Mesendoderm (in vitro differentiated cells): ENCODE measurements around the gene SRGAP1.

Source experiments
- DNase-seq: peaks from one replicate; pipeline ENCODE4 v3.0.0; 2013
- H2AK5ac ChIP-seq: 2 replicates; pipeline ENCODE4 v1.6.1; 2013; ENCODE audit warnings: low read length, inconsistent platforms
- H2BK120ac ChIP-seq: 2 replicates; pipeline ENCODE4 v1.6.1; 2013; ENCODE audit warnings: low read depth, mild to moderate bottlenecking, low read length, moderate library complexity, mixed read lengths
- H2BK15ac ChIP-seq: replicated peaks from 2 replicates; pipeline ENCODE4 v1.6.1; 2013; ENCODE audit warnings: low read depth, mild to moderate bottlenecking, moderate library complexity
- H2BK5ac ChIP-seq: 2 replicates; pipeline ENCODE4 v1.6.1; 2013; ENCODE audit warnings: low read length, inconsistent platforms
- H3K18ac ChIP-seq: 2 replicates; pipeline ENCODE4 v1.6.1; 2013; ENCODE audit warnings: mild to moderate bottlenecking, low read length, mixed read lengths
- H3K23ac ChIP-seq: one replicate; pipeline ENCODE4 v1.6.1; 2013; ENCODE audit warnings: low read length
- H3K27ac ChIP-seq: 2 replicates; pipeline ENCODE4 v1.5.1; 2013; ENCODE audit warnings: low read depth, mild to moderate bottlenecking, inconsistent platforms, low read length, moderate library complexity
- H3K27me3 ChIP-seq: 2 replicates; pipeline ENCODE4 v1.6.1; 2013; ENCODE audit warnings: low read length, control low read depth, mild to moderate bottlenecking, inconsistent platforms; ENCODE audit not compliant: insufficient read depth, poor library complexity
- H3K36me3 ChIP-seq: 2 replicates; pipeline ENCODE4 v1.6.1; 2013; ENCODE audit warnings: low read length, inconsistent platforms; ENCODE audit not compliant: control insufficient read depth, insufficient read depth
- H3K4ac ChIP-seq: one replicate; pipeline ENCODE4 v1.6.1; 2013; ENCODE audit warnings: low read depth, mild to moderate bottlenecking, low read length, moderate library complexity
- H3K4me1 ChIP-seq: 2 replicates; pipeline ENCODE4 v1.6.1; 2013; ENCODE audit warnings: low read depth, low read length, inconsistent platforms; ENCODE audit not compliant: control insufficient read depth
- H3K4me2 ChIP-seq: 2 replicates; pipeline ENCODE4 v1.6.1; 2013; ENCODE audit warnings: low read length
- H3K4me3 ChIP-seq: 2 replicates; pipeline ENCODE4 v1.5.1; 2013; ENCODE audit warnings: mild to moderate bottlenecking, low read length
- H3K56ac ChIP-seq: one replicate; pipeline ENCODE4 v1.6.1; 2013; ENCODE audit warnings: low read length
- H3K79me1 ChIP-seq: 2 replicates; pipeline ENCODE4 v1.6.1; 2013; ENCODE audit warnings: low read length, inconsistent platforms
- H3K79me2 ChIP-seq: 2 replicates; pipeline ENCODE4 v1.6.1; 2013; ENCODE audit warnings: mild to moderate bottlenecking, low read length; ENCODE audit not compliant: control insufficient read depth, insufficient read depth
- H3K9ac ChIP-seq: 2 replicates; pipeline ENCODE4 v1.6.1; 2013; ENCODE audit warnings: low read length, inconsistent platforms
- H4K5ac ChIP-seq: one replicate; pipeline ENCODE4 v1.6.1; 2013; ENCODE audit warnings: low read length
- H4K8ac ChIP-seq: one replicate; pipeline ENCODE4 v1.6.1; 2013; ENCODE audit warnings: low read depth, mild to moderate bottlenecking, control low read depth, low read length, moderate library complexity
- WGBS: extraction: QIAGEN DNeasy Blood & Tissue Kit; methylation state at CpG from one replicate; pipeline ENCODE4 v1.1.7; 2013; ENCODE audit warnings: low lambda C conversion rate, missing lambda C conversion rate; ENCODE audit not compliant: insufficient coverage; ENCODE audit errors: extremely low coverage; 5-methylcytosine and 5-hydroxymethylcytosine counted together

The SRGAP1 gene

DNA sequence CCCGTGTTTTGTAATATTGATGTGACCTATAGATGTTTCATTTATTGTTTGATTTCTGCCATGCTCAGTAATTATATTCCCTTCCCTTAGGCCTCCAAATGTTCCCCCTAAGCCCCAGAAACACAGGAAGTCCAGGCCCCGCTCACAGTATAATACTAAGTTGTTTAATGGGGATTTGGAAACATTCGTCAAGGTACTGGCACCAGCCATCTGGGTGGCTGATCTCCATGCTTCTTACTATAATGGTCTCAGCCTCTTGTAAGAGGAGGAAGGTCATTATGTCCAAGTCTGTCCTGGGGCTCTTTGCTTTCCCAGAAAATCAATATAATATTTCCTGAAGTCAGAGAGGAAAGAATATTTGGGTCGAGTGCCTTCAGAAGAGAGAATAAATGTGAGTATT is 246.7 kb downstream of the SRGAP1 start:
- Histone ChIP-seq H3K36me3 (no peaks in the 10 kb centered on the region), H3K18ac (no peak overlapping the region), H3K4me3 (no peak overlapping the region), H3K4ac (no peak overlapping the region), H3K27me3 (no peaks in the 10 kb centered on the region), H3K56ac (no peak overlapping the region), H2BK120ac (no peak overlapping the region), H3K4me1 (peaks cover 3% of the 10 kb centered on the region), H3K23ac (no peak overlapping the region), H4K5ac (no peak overlapping the region), H3K79me2 (no peaks in the 10 kb centered on the region), H2BK5ac (no peak overlapping the region), H3K9ac (no peak overlapping the region), H2BK15ac (no peak overlapping the region), H3K4me2 (no peak overlapping the region), H3K79me1 (no peaks in the 10 kb centered on the region), H3K27ac (no peak overlapping the region), H2AK5ac (no peak overlapping the region), H4K8ac (no peak overlapping the region)
- DNase-seq, result no peak
- no CpG with 5 or more reads among the region's 4 CpGs for WGBS

DNA sequence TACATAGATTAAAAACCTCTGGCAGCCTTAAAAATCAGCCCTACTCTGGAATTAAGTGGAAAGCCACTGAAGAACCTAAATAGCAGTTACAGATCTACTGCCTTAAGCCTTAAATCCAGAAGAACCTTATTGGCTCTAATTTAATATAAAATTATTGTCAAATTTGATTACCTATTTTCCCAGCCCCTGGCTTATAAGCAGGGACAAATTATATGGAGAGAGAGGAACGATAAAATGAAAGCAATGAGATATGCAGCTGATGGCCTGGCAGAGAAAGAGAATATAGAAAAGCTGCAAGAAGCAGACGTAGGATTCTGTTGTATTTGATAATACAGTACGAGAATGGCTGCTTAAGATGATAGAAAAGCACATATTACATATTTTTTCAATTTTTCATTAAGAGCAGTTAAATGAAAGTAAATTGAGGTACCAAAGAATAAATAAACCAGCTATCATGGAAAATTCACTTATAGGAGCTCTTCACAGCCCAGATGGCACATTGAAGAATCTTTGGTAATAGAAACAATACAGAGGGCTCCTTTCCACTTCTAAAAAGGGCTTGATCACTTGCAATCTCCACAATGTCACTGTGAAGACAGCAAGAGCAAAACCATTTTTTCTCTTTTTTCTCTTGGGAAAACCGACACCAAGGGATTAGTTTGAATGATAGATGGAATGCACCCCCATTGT is 248.2 kb downstream of the SRGAP1 start:
- H2AK5ac ChIP-seq, result no peak overlapping the region
- no CpG with 5 or more reads among the region's 4 CpGs for WGBS
- H2BK120ac ChIP-seq, result no peak overlapping the region
- H3K36me3 ChIP-seq, result no peaks in the 10 kb centered on the region
- H4K8ac ChIP-seq, result no peak overlapping the region
- H3K4me3 ChIP-seq, result no peak overlapping the region
- H3K23ac ChIP-seq, result no peak overlapping the region
- H2BK5ac ChIP-seq, result no peak overlapping the region
- H3K56ac ChIP-seq, result no peak overlapping the region
- no peak overlapping the region for H3K18ac ChIP-seq
- H3K4ac ChIP-seq, result no peak overlapping the region
- no peak for DNase-seq
- no peaks in the 10 kb centered on the region for H3K79me1 ChIP-seq
- H3K4me2 ChIP-seq, result no peak overlapping the region
- no peak overlapping the region for H2BK15ac ChIP-seq
- H3K27me3 ChIP-seq, result no peaks in the 10 kb centered on the region
- H3K9ac ChIP-seq, result no peak overlapping the region
- H3K79me2 ChIP-seq, result no peaks in the 10 kb centered on the region
- H4K5ac ChIP-seq, result no peak overlapping the region
- H3K27ac ChIP-seq, result no peak overlapping the region
- H3K4me1 ChIP-seq, result peaks cover 3% of the 10 kb centered on the region

- no peak overlapping the region for H3K4me2 ChIP-seq
- no peak overlapping the region for H2BK15ac ChIP-seq
- no peak overlapping the region for H4K5ac ChIP-seq
- no peaks in the 10 kb centered on the region for H3K36me3 ChIP-seq
- H3K18ac ChIP-seq, result no peak overlapping the region
- no CpG with 5 or more reads among the region's 3 CpGs for WGBS
- H2AK5ac ChIP-seq, result no peak overlapping the region
- no peaks in the 10 kb centered on the region for H3K79me1 ChIP-seq
- H3K4ac ChIP-seq, result no peak overlapping the region
- no peak overlapping the region for H3K4me3 ChIP-seq
- H3K79me2 ChIP-seq, result no peaks in the 10 kb centered on the region
- no peak overlapping the region for H4K8ac ChIP-seq
- H3K9ac ChIP-seq, result no peak overlapping the region
- H3K23ac ChIP-seq, result no peak overlapping the region
- H2BK120ac ChIP-seq, result no peak overlapping the region
- no peaks in the 10 kb centered on the region for H3K27me3 ChIP-seq
- H2BK5ac ChIP-seq, result no peak overlapping the region
- no peaks in the 10 kb centered on the region for H3K4me1 ChIP-seq
- no peak overlapping the region for H3K27ac ChIP-seq
- no peak overlapping the region for H3K56ac ChIP-seq
- no peak for DNase-seq
These were observed 249.2 kb downstream of the SRGAP1 start for GRCh38 chr12:64093689-64094088.

- H3K4ac ChIP-seq, result no peak overlapping the region
- no peak overlapping the region for H3K27ac ChIP-seq
These were observed 253.0 kb downstream of the SRGAP1 start for GRCh38 chr12:64097366-64098105.

DNA sequence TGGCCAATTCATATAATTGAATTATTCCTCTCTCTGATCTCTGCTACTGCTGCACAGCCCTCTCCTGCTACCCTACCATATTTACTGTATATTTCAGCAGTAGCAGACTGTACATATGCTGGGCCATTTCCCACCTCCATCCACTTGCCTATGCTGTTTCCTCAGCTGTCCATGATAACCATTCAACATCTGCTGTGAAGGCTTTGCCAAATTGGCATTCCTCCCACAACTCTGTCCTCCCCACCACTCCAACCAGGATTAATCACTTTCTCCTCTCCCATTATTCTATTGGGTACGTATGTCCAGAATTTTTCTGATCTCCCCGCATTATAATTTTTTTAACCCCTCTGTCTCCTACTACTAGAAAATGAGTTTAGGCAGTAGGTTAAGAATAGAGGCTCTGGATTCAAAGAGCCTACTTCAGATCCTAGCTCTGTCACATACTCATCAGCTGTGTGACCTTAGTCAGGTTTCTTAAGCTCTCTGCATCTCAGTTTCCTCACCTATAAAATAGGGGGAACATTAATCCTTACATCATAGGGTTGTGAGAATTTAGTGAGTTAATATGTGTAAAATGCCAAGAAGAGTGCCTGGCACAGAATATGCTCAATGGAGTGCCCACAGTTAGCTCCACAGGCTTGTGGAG is 254.3 kb downstream of the SRGAP1 start:
- Histone ChIP-seq H4K5ac (no peak overlapping the region), H2BK120ac (no peak overlapping the region), H3K9ac (no peak overlapping the region), H3K4me3 (no peak overlapping the region), H2BK5ac (no peak overlapping the region), H3K4me1 (no peaks in the 10 kb centered on the region), H3K4ac (no peak overlapping the region), H3K79me2 (no peaks in the 10 kb centered on the region), H3K56ac (no peak overlapping the region), H3K79me1 (no peaks in the 10 kb centered on the region), H2AK5ac (no peak overlapping the region), H3K18ac (no peak overlapping the region), H3K27ac (no peak overlapping the region), H2BK15ac (no peak overlapping the region), H3K36me3 (no peaks in the 10 kb centered on the region), H4K8ac (no peak overlapping the region), H3K27me3 (no peaks in the 10 kb centered on the region), H3K23ac (no peak overlapping the region), H3K4me2 (no peak overlapping the region)
- no CpG with 5 or more reads among the region's 2 CpGs for WGBS
- DNase-seq, result no peak

More at GRCh38 chr12:64097366-64098105, 253.0 kb downstream of the SRGAP1 start:
- Histone ChIP-seq H2BK15ac (no peak overlapping the region), H4K5ac (no peak overlapping the region), H3K4me1 (no peaks in the 10 kb centered on the region), H3K4me2 (no peak overlapping the region), H3K4me3 (no peak overlapping the region), H3K56ac (no peak overlapping the region), H4K8ac (no peak overlapping the region), H3K23ac (no peak overlapping the region), H3K79me2 (no peaks in the 10 kb centered on the region), H3K79me1 (no peaks in the 10 kb centered on the region), H3K18ac (no peak overlapping the region), H3K36me3 (no peaks in the 10 kb centered on the region), H3K9ac (no peak overlapping the region), H3K27me3 (no peaks in the 10 kb centered on the region), H2AK5ac (no peak overlapping the region), H2BK120ac (no peak overlapping the region), H2BK5ac (no peak overlapping the region)
- WGBS, result no CpG with 5 or more reads among the region's 4 CpGs
- DNase-seq, result no peak
